Mesodermal cell (in vitro differentiated cells): ENCODE results near the gene IL36G.

Source experiments
- H3K27ac ChIP-seq: 2 replicates; pipeline ENCODE4 v1.7.0; 2013; ENCODE audit warnings: mild to moderate bottlenecking, low read depth, low read length, moderate library complexity; ENCODE audit not compliant: severe bottlenecking
- H3K36me3 ChIP-seq: 2 replicates; pipeline ENCODE4 v1.7.1; 2013; ENCODE audit warnings: mild to moderate bottlenecking, low read length, moderate library complexity; ENCODE audit not compliant: control insufficient read depth, insufficient read depth
- H3K4me1 ChIP-seq: one replicate; pipeline ENCODE4 v1.7.1; 2013; ENCODE audit warnings: mild to moderate bottlenecking, low read length; ENCODE audit not compliant: insufficient read depth, control insufficient read depth, poor library complexity, severe bottlenecking
- H3K4me3 ChIP-seq: 2 replicates; pipeline ENCODE4 v1.7.0; 2013; ENCODE audit warnings: low read length, control low read depth, mild to moderate bottlenecking; ENCODE audit not compliant: insufficient read depth, poor library complexity, severe bottlenecking; ENCODE audit errors: extremely low read depth
- H3K9me3 ChIP-seq: 2 replicates; pipeline ENCODE4 v1.7.1; 2013; ENCODE audit warnings: mild to moderate bottlenecking, low read length, moderate library complexity; ENCODE audit not compliant: control insufficient read depth
- WGBS, 2 experiments: methylation state at CpG; one replicate each; pipeline ENCODE4 v1.1.5; 2013; ENCODE audit warnings: missing lambda C conversion rate in 2 of 2; ENCODE audit not compliant: insufficient coverage in 2 of 2; 5-methylcytosine and 5-hydroxymethylcytosine counted together

The IL36G gene

DNA sequence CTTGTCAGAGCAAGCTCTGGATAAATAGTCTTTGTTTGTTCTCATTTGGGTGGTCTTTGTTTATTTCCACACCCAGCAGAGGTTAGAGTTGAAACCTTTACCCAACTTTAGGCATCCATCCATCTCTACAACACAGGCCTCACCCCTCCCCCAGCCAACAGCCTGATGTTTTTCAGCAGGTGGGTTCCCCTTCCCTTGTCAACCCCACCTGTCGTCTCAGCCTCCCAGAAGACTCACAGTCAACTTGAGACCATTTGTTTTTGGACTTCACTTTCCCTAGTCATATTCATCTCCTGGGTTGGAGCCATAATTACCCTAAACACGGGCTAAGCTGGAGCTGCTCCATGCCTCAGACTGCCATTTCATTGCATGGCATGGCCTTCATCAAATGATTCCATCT is 31.7 kb upstream of the IL36G start:
- WGBS, 2 experiments, result 77 to 89% methylated on average over 2 of the region's 2 CpGs
- Histone ChIP-seq H3K9me3 (peaks cover 14% of the 10 kb centered on the region), H3K27ac (no peak overlapping the region), H3K36me3 (no peaks in the 10 kb centered on the region), H3K4me1 (no peaks in the 10 kb centered on the region), H3K4me3 (no peak overlapping the region)

DNA sequence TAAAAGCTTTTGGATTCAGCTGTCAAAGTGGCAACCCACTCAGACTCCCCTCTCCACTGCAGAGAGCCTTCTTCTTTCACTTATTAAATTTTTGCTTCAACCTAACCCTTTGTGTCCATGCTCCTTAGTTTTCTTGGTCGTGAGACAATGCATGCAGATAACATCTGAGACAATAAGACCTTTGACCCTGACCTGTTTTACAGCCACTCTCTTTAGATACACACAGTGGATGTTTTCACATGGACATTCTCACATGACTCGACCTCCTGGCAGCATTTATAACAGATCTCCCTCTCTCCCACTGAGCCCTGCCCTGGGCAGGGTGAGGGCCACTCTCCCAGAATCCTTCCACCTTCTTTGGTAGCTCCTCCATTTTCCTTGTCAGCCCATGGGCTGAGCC is 30.4 kb upstream of the IL36G start:
- Histone ChIP-seq H3K36me3 (no peaks in the 10 kb centered on the region), H3K4me1 (no peaks in the 10 kb centered on the region), H3K27ac (no peak overlapping the region), H3K9me3 (peaks cover 14% of the 10 kb centered on the region), H3K4me3 (no peak overlapping the region)
- 37 to 58% methylated on average over 2 of the region's 2 CpGs for WGBS, 2 experiments

DNA sequence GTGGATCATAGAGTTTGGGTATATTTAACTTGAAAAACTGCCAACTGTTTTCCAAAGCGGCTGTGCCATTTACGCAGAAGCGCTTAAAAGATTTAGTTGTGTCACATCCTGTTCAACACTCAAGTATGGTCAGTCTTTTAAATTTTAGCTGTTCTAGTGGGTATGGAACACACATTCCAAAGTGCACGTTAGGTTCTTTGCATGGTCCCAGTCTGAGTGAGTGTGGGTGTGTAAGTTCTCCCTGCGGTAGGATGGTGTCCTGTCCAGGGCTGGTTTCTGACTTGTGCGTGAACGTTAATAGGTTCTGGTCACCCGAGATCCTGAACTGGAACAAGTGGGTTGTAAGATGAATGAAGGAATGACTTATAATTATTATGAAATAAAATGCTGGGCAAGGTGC is 28.4 kb upstream of the IL36G start:
- peaks cover 14% of the 10 kb centered on the region for H3K9me3 ChIP-seq
- H3K27ac ChIP-seq, result no peak overlapping the region
- H3K4me1 ChIP-seq, result no peaks in the 10 kb centered on the region
- H3K36me3 ChIP-seq, result no peaks in the 10 kb centered on the region
- H3K4me3 ChIP-seq, result no peak overlapping the region
- 75 to 82% methylated on average over 5 to 6 of the region's 8 CpGs for WGBS, 2 experiments

DNA sequence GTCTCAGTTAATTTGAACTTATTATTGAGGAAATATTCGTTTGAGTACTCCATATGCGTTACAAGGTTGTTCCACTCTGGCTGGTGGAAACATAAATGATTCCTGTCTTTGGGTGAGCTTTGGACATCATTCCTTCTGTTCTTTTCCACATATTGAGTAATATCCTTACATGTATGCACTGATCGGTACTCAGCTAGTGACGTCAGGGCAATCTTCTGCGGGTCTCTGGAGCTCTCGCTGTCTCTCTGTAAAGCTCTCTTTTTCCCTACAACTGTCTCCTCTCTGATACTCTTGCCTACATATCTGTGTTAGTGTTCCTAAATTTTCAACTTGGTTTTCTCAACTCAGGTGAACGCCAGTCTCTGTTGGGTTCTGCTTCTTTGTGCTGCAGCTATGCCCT is 23.4 kb upstream of the IL36G start:
- Histone ChIP-seq H3K9me3 (no peaks in the 10 kb centered on the region), H3K36me3 (no peaks in the 10 kb centered on the region), H3K27ac (no peak overlapping the region), H3K4me1 (peaks cover 5% of the 10 kb centered on the region), H3K4me3 (no peak overlapping the region)
- 89 to 91% methylated on average over 5 to 7 of the region's 7 CpGs for WGBS, 2 experiments

DNA sequence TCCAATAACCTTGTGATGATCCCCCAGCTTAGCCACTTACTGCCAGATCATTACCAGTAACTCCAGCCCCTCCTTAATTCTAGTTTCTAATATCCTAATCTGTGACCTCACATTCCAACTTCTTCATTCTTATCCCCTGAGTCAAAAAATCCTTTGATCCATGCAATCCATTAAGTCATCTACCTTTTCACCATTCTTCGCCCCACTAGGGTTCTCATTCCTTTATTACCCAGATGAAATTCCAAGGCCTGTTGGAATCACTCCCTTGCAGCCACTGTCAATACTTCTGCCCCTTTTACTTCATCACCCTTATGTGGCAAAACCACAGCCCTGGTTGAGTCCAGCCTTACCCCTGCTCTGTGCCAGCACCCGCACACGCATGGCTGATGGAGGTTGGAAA is 20.3 kb upstream of the IL36G start:
- Histone ChIP-seq H3K9me3 (no peaks in the 10 kb centered on the region), H3K36me3 (no peaks in the 10 kb centered on the region), H3K4me1 (peaks cover 5% of the 10 kb centered on the region), H3K27ac (no peak overlapping the region), H3K4me3 (no peak overlapping the region)
- WGBS, 2 experiments, result 94 to 97% methylated on average over 3 of the region's 3 CpGs

DNA sequence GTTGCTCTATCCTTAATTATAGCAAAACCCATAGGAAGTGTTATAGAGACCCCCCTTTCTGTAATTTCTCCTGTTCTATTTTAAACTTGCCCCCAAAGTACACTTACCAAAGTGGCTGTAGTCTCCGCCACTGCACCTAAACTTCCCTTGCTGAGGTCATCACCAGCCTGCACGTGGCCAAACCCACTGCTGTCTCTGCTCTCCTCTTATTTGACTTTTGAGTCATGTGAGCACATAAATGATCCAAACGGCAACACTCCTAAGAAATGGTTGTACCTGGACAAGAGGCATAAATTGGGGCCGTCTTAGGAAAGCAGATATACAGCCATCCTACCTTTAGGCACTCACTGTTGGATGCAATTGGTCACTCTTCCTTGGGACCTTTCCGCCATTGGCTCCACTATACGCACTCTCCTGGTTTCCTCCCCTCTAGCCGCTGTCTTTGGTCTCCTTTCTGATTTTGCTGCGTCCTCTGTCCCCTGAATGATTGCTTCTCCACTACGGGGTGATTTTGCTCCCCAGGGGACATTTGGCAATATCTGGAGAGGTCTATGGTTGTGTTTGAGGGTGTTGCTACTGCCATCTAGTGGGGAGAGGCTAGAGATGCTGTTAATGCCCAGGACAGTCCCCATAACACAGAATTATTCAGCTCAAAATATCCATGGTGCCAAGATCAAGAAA is 19.2 kb upstream of the IL36G start:
- no peak overlapping the region for H3K4me3 ChIP-seq
- no peaks in the 10 kb centered on the region for H3K9me3 ChIP-seq
- H3K4me1 ChIP-seq, result peaks cover 5% of the 10 kb centered on the region
- no peak overlapping the region for H3K27ac ChIP-seq
- no peaks in the 10 kb centered on the region for H3K36me3 ChIP-seq
- whole genome bisulfite sequencing, 2 experiments, result 69 to 71% methylated on average over 7 of the region's 9 CpGs

DNA sequence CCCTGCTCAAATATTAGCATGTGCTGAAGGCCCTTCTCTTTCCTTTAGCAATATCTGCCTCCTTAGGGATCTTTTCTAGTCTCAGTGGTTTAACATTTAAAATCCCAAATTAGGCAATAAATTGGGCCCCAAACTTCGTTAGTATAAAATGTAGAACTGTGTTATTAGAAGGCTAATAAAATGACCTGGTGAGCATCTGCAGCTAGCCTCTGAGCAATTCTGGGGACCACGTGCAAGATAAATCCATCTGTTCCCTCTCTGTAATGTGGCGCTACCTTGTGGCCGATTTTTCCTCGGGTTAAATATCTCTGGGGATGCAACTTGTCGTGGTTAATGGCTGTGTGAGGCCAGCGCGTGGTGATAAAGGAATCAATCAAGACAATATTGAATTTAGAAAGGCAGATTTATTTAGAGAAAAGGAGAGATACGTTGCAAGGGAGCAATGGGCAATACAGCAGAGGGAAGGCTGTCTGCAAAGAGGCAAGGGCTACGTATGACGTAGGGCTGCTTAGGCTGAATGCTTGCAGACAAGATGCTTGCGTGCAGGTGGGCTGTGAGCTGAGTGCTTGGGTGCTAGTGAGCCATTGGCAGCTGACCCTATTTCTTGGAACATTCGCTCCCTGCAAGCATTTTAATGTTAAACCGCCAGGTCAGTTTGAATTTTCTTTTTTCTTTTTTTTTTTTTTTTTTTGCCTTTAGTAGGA is 18.5 kb upstream of the IL36G start:
- no peak overlapping the region for H3K27ac ChIP-seq
- WGBS, 2 experiments, result 83% methylated on average over 12 to 13 of the region's 14 CpGs
- H3K36me3 ChIP-seq, result no peaks in the 10 kb centered on the region
- peaks cover 5% of the 10 kb centered on the region for H3K4me1 ChIP-seq
- H3K4me3 ChIP-seq, result no peak overlapping the region
- H3K9me3 ChIP-seq, result no peaks in the 10 kb centered on the region

DNA sequence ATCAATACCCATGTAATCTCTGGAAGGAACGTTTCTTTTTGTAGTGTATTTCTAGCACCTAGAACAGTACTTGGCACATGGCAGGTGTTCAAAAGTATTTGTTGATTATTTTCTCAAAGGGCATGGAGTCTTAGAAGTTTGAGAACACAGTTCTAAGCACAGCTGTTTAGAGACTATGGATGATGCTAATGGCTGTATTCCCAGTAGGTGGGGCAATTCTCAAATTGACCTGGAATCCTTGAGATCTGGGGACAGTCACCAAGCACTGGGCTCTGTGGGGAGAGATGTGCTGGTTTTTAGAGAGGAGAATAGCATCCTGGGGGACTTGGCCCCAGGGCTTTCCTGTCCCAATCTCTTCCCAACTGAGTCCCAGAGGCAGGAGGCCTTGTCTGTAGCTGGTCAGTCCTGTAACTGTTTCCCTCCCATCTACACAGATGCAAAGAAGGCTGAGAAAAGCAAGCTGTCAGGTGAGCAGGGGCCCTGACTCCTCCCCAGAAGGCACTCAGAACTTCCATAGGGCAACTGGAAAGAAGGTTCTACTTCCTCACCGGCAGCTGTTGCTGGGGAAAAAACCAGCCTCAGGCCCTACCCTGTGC is 17.5 kb upstream of the IL36G start:
- Histone ChIP-seq H3K9me3 (no peaks in the 10 kb centered on the region), H3K36me3 (no peaks in the 10 kb centered on the region), H3K27ac (no peak overlapping the region), H3K4me1 (peaks cover 5% of the 10 kb centered on the region), H3K4me3 (no peak overlapping the region)
- WGBS, 2 experiments, result 63 to 78% methylated on average over 1 of the region's 2 CpGs

DNA sequence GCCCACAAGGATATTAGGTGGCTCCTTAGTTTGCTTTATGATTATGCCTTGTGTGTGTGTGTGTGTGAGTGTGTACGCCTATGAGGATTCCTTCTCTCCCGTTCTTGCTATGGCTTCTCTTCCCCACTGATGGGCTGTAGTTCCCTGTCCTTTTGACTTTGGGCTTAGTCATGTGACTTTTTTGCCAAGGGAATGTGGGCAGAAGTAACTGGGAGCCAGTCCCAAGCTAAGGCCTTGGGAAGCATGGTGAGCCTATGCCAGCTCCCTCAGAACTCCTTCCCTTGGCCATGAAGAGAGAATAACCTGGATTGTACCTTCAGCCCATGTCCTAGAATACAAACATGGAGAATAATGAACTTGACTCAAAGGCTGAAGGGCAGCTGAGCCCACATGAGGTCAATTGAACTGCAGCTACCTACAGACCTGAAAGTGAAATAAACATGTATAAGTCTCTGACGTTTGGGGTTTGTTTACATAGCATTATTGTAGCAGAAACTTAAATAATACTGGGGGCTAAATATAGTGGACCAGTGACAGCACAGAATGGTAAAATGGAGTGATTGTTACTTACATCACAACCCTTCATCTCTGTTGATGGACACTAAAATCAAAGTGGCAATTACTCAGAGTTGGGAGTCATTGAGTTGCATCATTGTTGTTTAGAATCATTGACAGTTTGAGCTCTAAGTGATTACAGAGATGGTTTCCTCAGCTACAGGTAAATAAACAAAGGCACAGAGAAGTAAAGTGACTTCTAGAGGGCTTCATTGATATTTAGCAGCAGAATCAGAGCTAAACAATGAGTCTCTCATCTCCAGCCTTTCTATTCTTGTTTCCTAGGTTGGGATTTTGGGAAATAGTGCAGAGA is 15.3 kb upstream of the IL36G start:
- 100% methylated on average over 2 of the region's 3 CpGs; no CpG with 5 or more reads in 1 of the 2 experiments for WGBS, 2 experiments
- Histone ChIP-seq H3K27ac (no peak overlapping the region), H3K36me3 (no peaks in the 10 kb centered on the region), H3K4me1 (no peaks in the 10 kb centered on the region), H3K4me3 (no peak overlapping the region), H3K9me3 (no peaks in the 10 kb centered on the region)

DNA sequence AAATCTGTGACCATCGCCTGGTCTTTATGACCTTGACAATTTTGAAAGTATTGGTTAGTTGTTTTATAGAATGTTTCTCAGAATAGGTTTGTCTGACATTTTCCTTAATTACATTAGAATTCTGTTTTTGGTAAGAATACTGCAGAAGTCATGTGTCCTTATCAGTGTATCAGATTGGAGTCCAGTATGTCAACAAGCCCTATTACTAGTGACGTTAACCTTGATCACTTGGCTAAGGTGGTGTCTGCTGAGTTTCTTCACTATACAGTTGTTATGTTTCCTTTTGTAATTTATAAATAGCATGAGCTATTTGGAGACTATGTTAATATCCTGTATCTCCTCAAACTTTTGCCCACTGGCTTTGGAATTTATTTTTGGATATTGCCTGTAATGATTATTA is 10.8 kb upstream of the IL36G start:
- WGBS, 2 experiments, result no CpG with 5 or more reads among the region's 2 CpGs
- Histone ChIP-seq H3K36me3 (no peaks in the 10 kb centered on the region), H3K9me3 (no peaks in the 10 kb centered on the region), H3K4me1 (no peaks in the 10 kb centered on the region), H3K4me3 (no peak overlapping the region), H3K27ac (no peak overlapping the region)
